ENCODE results near the gene RAMP2.

- TF ChIP-seq CTCF (IDR thresholded peaks at IDR 0.05; ENCODE audit: low read length) (no peak), EZH2phosphoT487 (IDR thresholded peaks at IDR 0.05; ENCODE audit: low read length) (no peak)
These were observed 45.2 kb downstream of the RAMP2 start for GRCh38 chr17:42806249-42806648.
